H1 (cell line): ENCODE data around the gene FAM222B. TPM values are rescaled to one million over a fixed set of nuclear protein-coding genes. Genes with fewer than 3 reads are reported as not detected.

ENCODE experiments used
- ASH2L ChIP-seq: fragments of 200-600, 300-600 bp; sonication (generic); IDR thresholded peaks from one replicate; pipeline ENCODE4 v1.7.1; 2017; ENCODE audit warnings: low read length
- NANOG ChIP-seq: IDR thresholded peaks from 2 replicates; pipeline ENCODE4 v1.6.1; 2011; ENCODE audit warnings: low read length, low read depth, mild to moderate bottlenecking, inconsistent platforms; ENCODE audit not compliant: insufficient read depth, poor library complexity, severe bottlenecking
- TEAD4 ChIP-seq: IDR thresholded peaks from 2 replicates; pipeline ENCODE4 v1.6.1; 2012; ENCODE audit warnings: low read depth, low read length, inconsistent platforms, mixed read lengths
- polyA plus RNA-seq, 7 experiments: library from polyadenylated mRNA; depleted of rRNA in 3 of 7; stranded (reverse) in 5 of 7; unstranded in 2 of 7; fragments of >200 nt in 5 of 7; fragments of 200-250 nt in 2 of 7; gene quantifications; 1 replicate in 5 of 7; 2 replicates in 1 of 7; 4 replicates in 1 of 7; pipeline versions ENCODE4 v1.2.1 to v1.2.3, GENCODE V29; 2011 to 2013; ENCODE audit warnings: missing spikeins in 2 of 7, mixed read lengths in 2 of 7
- total RNA-seq: library from RNA; stranded (reverse); fragmentation: NEBNext Ultra II Directional; extraction: Animal tissue kit (Norgen Biotek cat#: 25700); gene quantifications from 2 replicates; pipeline ENCODE4 v1.2.1, GENCODE V29; 2021

The FAM222B gene
- total and polyA plus RNA-seq, 2 of the 8 experiments (the other 6 are each of a cell fraction or from before 2014, with no cell fraction given): 42.1 to 81.7 TPM

DNA sequence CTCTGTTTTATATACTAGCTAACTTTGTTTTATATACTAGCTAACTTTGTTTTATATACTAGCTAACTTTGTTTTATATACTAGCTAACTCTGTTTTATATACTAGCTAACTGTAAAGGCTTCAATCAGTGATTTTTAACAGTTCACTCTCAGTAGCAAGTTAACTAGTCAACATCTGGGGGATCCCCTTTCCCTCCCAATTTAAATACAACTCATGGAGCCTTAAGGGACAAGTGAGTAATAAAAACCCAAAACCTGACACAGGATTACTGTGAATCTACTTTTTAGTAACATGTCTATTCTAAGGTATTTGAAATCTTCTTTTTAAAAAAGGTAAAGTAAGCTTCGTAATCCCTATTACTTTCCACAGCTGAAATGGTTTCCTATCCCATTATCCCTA, 32.2 kb downstream of the FAM222B start (continued):
- no peak for TF ChIP-seq TEAD4
- no peak for TF ChIP-seq NANOG
- TF ChIP-seq ASH2L: no peak
